K562 (cell line): ENCODE measurements around the gene ZNF487. TPM values are rescaled to one million over a fixed set of nuclear protein-coding genes. Genes with fewer than 3 reads are reported as not detected.
A peak's percentile ranks its signal among the peaks of the same experiment; 100 is the strongest.

ENCODE experiments used
- ATAC-seq: fragments of 200-7000 bp; cut with Tn5 transposase; 3 replicates; pipeline ENCODE4 v1.9.1; 2020; ENCODE audit warnings: moderate library complexity
- BruUV-seq: library from RNA; stranded (reverse); fragments of 400-500 nt; replicated peaks from 2 replicates; lab custom pipeline; 2021; lab: Mats Ljungman, UMichigan
- CTCF ChIA-PET: fragments of 300-600 bp; formaldehyde crosslinking; extraction: SDS; loops from one replicate; lab custom pipeline; 2021; ENCODE audit warnings: low intra/inter-chr PET ratio; lab: Yijun Ruan, JAX
- POLR2A ChIA-PET: fragments of 300-600, 350-650 bp; sonication (Branson Sonifier 250); formaldehyde crosslinking; extraction: SDS; loops from one replicate; lab custom pipeline; 2021; ENCODE audit warnings: antibody characterized with exemption, inconsistent platforms; lab: Yijun Ruan, JAX
- DNase-seq, 4 experiments: peaks; one replicate each; pipeline versions ENCODE4 v3.0.0 to v3.0.0-alpha.2; 2011 to 2018; ENCODE audit warnings: low spot score in 3 of 4, mixed read lengths in 3 of 4; ENCODE audit errors: extremely low read depth in 1 of 4
- FAIRE-seq: peaks from 2 replicates; lab custom pipeline; 2011; peaks lifted over from hg19 to GRCh38; lab: Jason Lieb, UNC
- H2AFZ ChIP-seq: 2 replicates; pipeline ENCODE4 v1.6.0; 2011; ENCODE audit warnings: low read depth, low read length, control low read depth, inconsistent platforms
- H3K27ac ChIP-seq: fragments of 200-600 bp; 3 replicates; pipeline ENCODE4 v1.8.0; 2011; ENCODE audit warnings: low read depth, mild to moderate bottlenecking, control low read depth, inconsistent platforms, low read length, moderate library complexity, mixed read lengths; ENCODE audit errors: extremely low read depth
- H3K27me3 ChIP-seq, 2 experiments: fragments of 300-600 bp in 1 of 2; 2 replicates in 1 of 2; 3 replicates in 1 of 2; pipeline versions ENCODE4 v1.6.0 to v1.8.0; 2011; ENCODE audit warnings: inconsistent platforms in 2 of 2, low read length in 2 of 2, mild to moderate bottlenecking in 1 of 2, mixed read lengths in 1 of 2, moderate library complexity in 1 of 2; ENCODE audit not compliant: control insufficient read depth in 2 of 2, insufficient read depth in 2 of 2
- H3K36me3 ChIP-seq: fragments of 300-600 bp; 3 replicates; pipeline ENCODE4 v1.8.0; 2011; ENCODE audit warnings: mild to moderate bottlenecking, low read length, inconsistent platforms; ENCODE audit not compliant: control insufficient read depth, insufficient read depth
- H3K4me1 ChIP-seq, 2 experiments: fragments of 200-600 bp in 1 of 2; replicated peaks in 1 of 2; 2 replicates in 1 of 2; 3 replicates in 1 of 2; pipeline versions ENCODE4 v1.5.1 to v1.8.0; 2011; ENCODE audit warnings: inconsistent platforms in 2 of 2, low read length in 2 of 2, mild to moderate bottlenecking in 1 of 2, mixed read lengths in 1 of 2, moderate library complexity in 1 of 2; ENCODE audit not compliant: control insufficient read depth in 2 of 2, insufficient read depth in 2 of 2
- H3K4me2 ChIP-seq: 2 replicates; pipeline ENCODE4 v1.6.1; 2011; ENCODE audit warnings: low read length, control low read depth, inconsistent platforms, mixed read lengths; ENCODE audit not compliant: insufficient read depth
- H3K4me3 ChIP-seq: fragments of 200-600 bp; sonication (generic), shearing (Covaris generic); 2 replicates; pipeline ENCODE4 v1.5.1; 2016; ENCODE audit warnings: control low read depth, inconsistent platforms
- H3K79me2 ChIP-seq: fragments of 200-600 bp; 3 replicates; pipeline ENCODE4 v1.8.0; 2011; ENCODE audit warnings: low read length, inconsistent platforms; ENCODE audit not compliant: control insufficient read depth, insufficient read depth
- H3K9ac ChIP-seq, 2 experiments: 2 replicates each; pipeline versions ENCODE4 v1.6.0 to v1.6.1; 2011; ENCODE audit warnings: low read depth in 2 of 2, low read length in 2 of 2, control low read depth in 1 of 2, inconsistent platforms in 1 of 2, mild to moderate bottlenecking in 1 of 2, mixed read lengths in 1 of 2; ENCODE audit not compliant: insufficient read depth in 1 of 2
- H3K9me1 ChIP-seq: one replicate; pipeline ENCODE4 v1.6.0; 2011; ENCODE audit warnings: inconsistent platforms, mild to moderate bottlenecking, low read length, moderate library complexity; ENCODE audit not compliant: control insufficient read depth, insufficient read depth
- H3K9me3 ChIP-seq: replicated peaks from 2 replicates; pipeline ENCODE4 v1.5.1; 2011; ENCODE audit warnings: low read depth, low read length, inconsistent platforms; ENCODE audit not compliant: control insufficient read depth, insufficient read depth
- H4K20me1 ChIP-seq: replicated peaks from 2 replicates; pipeline ENCODE4 v1.6.1; 2011; ENCODE audit warnings: low read length, inconsistent platforms, mixed read lengths; ENCODE audit not compliant: control insufficient read depth, insufficient read depth
- ARID3B ChIP-seq: fragments of 250-450 bp; sonication (Bioruptor Pico); IDR thresholded peaks from 2 replicates; pipeline ENCODE4 v1.4.0; 2020; ENCODE audit warnings: borderline replicate concordance
- IRF1 ChIP-seq: sonication (generic); formaldehyde crosslinking; IDR thresholded peaks from 2 replicates; pipeline ENCODE4 v1.8.0; 2022; ENCODE audit warnings: missing genetic modification reagents, mild to moderate bottlenecking, borderline replicate concordance
- LEF1 ChIP-seq: fragments of 450-650 bp; IDR thresholded peaks from 2 replicates; pipeline ENCODE4 v1.6.1; 2016; ENCODE audit warnings: mild to moderate bottlenecking
- OTX1 ChIP-seq: fragments of 450-650 bp; formaldehyde crosslinking; IDR thresholded peaks from 2 replicates; pipeline ENCODE4 v1.4.0; 2022; ENCODE audit warnings: mild to moderate bottlenecking
- POLR3G ChIP-seq: IDR thresholded peaks from 2 replicates; pipeline ENCODE4 v1.6.1; 2011; ENCODE audit not compliant: insufficient read length, insufficient replicate concordance; ENCODE audit errors: extremely low read depth
- TRIM25 ChIP-seq: fragments of 450-650 bp; IDR thresholded peaks from 2 replicates; pipeline ENCODE4 v1.7.0; 2016; ENCODE audit warnings: borderline replicate concordance
- U2AF2 ChIP-seq: fragments of 200-400 bp; formaldehyde crosslinking; optimal IDR thresholded peaks from 2 replicates; pipeline ENCODE3; 2017; ENCODE audit warnings: low read depth, mild to moderate bottlenecking, low read length
- VEZF1 ChIP-seq: fragments of 200-800 bp; sonication (Bioruptor generic); IDR thresholded peaks from 2 replicates; pipeline ENCODE4 v1.6.1; 2017; ENCODE audit warnings: missing genetic modification characterization, missing compliant biosample characterization
- ZBTB33 ChIP-seq: sonication (generic); formaldehyde crosslinking; IDR thresholded peaks from 2 replicates; pipeline ENCODE4 v1.8.1; 2023; ENCODE audit warnings: mild to moderate bottlenecking, missing genetic modification reagents
- WGBS: fragments of 100-300 bp; shearing (Covaris generic); methylation state at CpG from one replicate; pipeline ENCODE4 v1.1.6; 2016; ENCODE audit warnings: low coverage, mixed read lengths; ENCODE audit not compliant: insufficient coverage; ENCODE audit errors: missing lambda C conversion rate; 5-methylcytosine and 5-hydroxymethylcytosine counted together
- in situ Hi-C: fragments of 300-500 bp; cut with MboI; formaldehyde crosslinking; loops from 4 replicates; pipeline ENCODE4 v1.15.0; 2018; ENCODE audit warnings: inconsistent platforms, mixed read lengths
- intact Hi-C: fragments of 100-400 bp; cut with micrococcal nuclease; formaldehyde crosslinking; loops from 2 replicates; pipeline ENCODE4 v1.14.2; 2022
- polyA plus RNA-seq, 8 experiments: library from polyadenylated mRNA; depleted of rRNA in 4 of 8; stranded (reverse) in 5 of 8; unstranded in 3 of 8; fragments of >200 nt; fragmentation: Nextera tagmentation in 2 of 8; fragmentation: Illumina TruSeq in 1 of 8; extraction: Ambion mirVana in 2 of 8; extraction: Trizol in 1 of 8; gene quantifications; 2 replicates each; pipeline versions ENCODE4 v1.2.1 to v1.2.3, GENCODE V29; 2011 to 2014; ENCODE audit warnings: inconsistent platforms in 1 of 8, missing spikeins in 1 of 8
- total RNA-seq, 7 experiments: library from RNA; depleted of rRNA in 6 of 7; stranded (reverse); fragments of >200 nt in 6 of 7; fragmentation: Illumina TruSeq in 2 of 7; extraction: Trizol in 2 of 7; gene quantifications; 2 replicates each; pipeline versions ENCODE4 v1.2.1 to v1.2.3, GENCODE V29; 2011 to 2021; ENCODE audit warnings: low replicate concordance in 1 of 7

ZNF487 gene
- total and polyA plus RNA-seq, 9 of the 15 experiments (the other 6 are each of a cell fraction or from before 2014, with no cell fraction given) = 1.9 to 6.5 (median 4.2) TPM

- no peak for TF ChIP-seq ZBTB33 (CRISPR knock-in tag)
- no peak; the same call in 1 of the 2 replicates for TF ChIP-seq VEZF1 (CRISPR knock-in tag)
- TF ChIP-seq, all 486 proteins: peak for 72
These were observed 21.4 kb upstream of the ZNF487 start (continued) for GRCh38 chr10:43415544-43415943.

- FAIRE-seq (peak; percentile 99), DNase-seq (peak; percentile 97 to 100 (median 98)), ATAC-seq (peak; percentile 83)
- no peaks in the 10 kb centered on the region for H3K36me3 ChIP-seq
- WGBS = 13% methylated on average over 14 of the region's 14 CpGs
- intact Hi-C loops (loop anchor here (1.0 to 10.0 kb wide), 4 partner anchors 9 to 773 kb away; partner anchors contain the start of gene HNRNPF), in situ Hi-C loops (no loop called here)
- no peak overlapping the region for H3K4me3 ChIP-seq
- H3K9me3 ChIP-seq = no peaks in the 10 kb centered on the region
- CTCF ChIA-PET = interaction anchor here (0.5 kb wide), 1 partner anchor 37 kb away, joined by 3 read pairs; no protein-coding TSS in a partner anchor
- H3K4me1 ChIP-seq = peaks cover 45 to 67% of the 10 kb centered on the region in 2 experiments
- no peaks in the 10 kb centered on the region; the same call in 2 of the 3 replicates for H3K79me2 ChIP-seq
- H3K4me2 ChIP-seq = peak overlapping the region; percentile 62
- no peaks in the 10 kb centered on the region for H3K9me1 ChIP-seq
- peak overlapping the region; percentile 64 to 75; a peak in 3 of 4 replicates for H3K9ac ChIP-seq
- H2AFZ ChIP-seq = peak overlapping the region; percentile 17; the same call in 1 of the 2 replicates
- BruUV-seq = no TSS peak
- no peaks in the 10 kb centered on the region for H3K27me3 ChIP-seq
- H4K20me1 ChIP-seq = no peaks in the 10 kb centered on the region
- H3K27ac ChIP-seq = peak overlapping the region; percentile 91
- POLR2A ChIA-PET = interaction anchor here (0.6 to 2.2 kb wide), 10 partner anchors 9 to 323 kb away, joined by 3 to 22 read pairs (median 4); partner anchors contain the start of genes HNRNPF and ZNF487
- TF ChIP-seq IRF1 (CRISPR knock-in tag) (no peak), ARID3B (CRISPR knock-in tag) (peak; percentile 96), U2AF2 (no peak), TRIM25 (no peak), LEF1 (peak; percentile 100), OTX1 (CRISPR knock-in tag) (peak; percentile 95), POLR3G (no peak)
These were observed 18.8 kb upstream of the ZNF487 start for GRCh38 chr10:43417950-43418768.
